Endothelial cell of umbilical vein (primary cell): ENCODE data around the gene NTSR1. TPM values are rescaled to one million over a fixed set of nuclear protein-coding genes. Genes with fewer than 3 reads are reported as not detected.

Source experiments
- BruUV-seq: library from RNA; stranded (reverse); fragments of 400-500 nt; replicated peaks from 2 replicates; lab custom pipeline; 2021; lab: Mats Ljungman, UMichigan
- CTCF ChIA-PET: fragments of 300-600, 350-600 bp; sonication (Branson Sonifier 250); formaldehyde crosslinking; loops from one replicate; lab custom pipeline; 2021; ENCODE audit warnings: antibody characterized with exemption, inconsistent platforms; lab: Charles Lee
- POLR2A ChIA-PET: fragments of 300-600, 350-600 bp; sonication (Branson Sonifier 250); formaldehyde crosslinking; loops from one replicate; lab custom pipeline; 2021; ENCODE audit warnings: antibody characterized with exemption, inconsistent platforms; lab: Charles Lee
- DNase-seq: peaks from one replicate; pipeline ENCODE4 v3.0.0-alpha.2; 2011; ENCODE audit warnings: low read depth, low spot score
- FAIRE-seq: peaks from 2 replicates; lab custom pipeline; 2011; peaks lifted over from hg19 to GRCh38; lab: Jason Lieb, UNC
- H2AFZ ChIP-seq: 2 replicates; pipeline ENCODE4 v1.6.0; 2012; ENCODE audit warnings: low read depth, low read length, control low read depth, inconsistent platforms
- H3K27ac ChIP-seq: 2 replicates; pipeline ENCODE4 v1.5.1; 2011; ENCODE audit warnings: low read depth, mild to moderate bottlenecking, control low read depth, low read length, moderate library complexity; ENCODE audit not compliant: insufficient read depth
- H3K27me3 ChIP-seq, 2 experiments: 2 replicates each; pipeline versions ENCODE4 v1.6.0 to v1.6.1; 2011; ENCODE audit warnings: low read length in 2 of 2, mixed read lengths in 1 of 2; ENCODE audit not compliant: control insufficient read depth in 2 of 2, insufficient read depth in 2 of 2
- H3K36me3 ChIP-seq, 2 experiments: 2 replicates in 1 of 2; 3 replicates in 1 of 2; pipeline ENCODE4 v1.5.1; 2011; ENCODE audit warnings: low read length in 2 of 2, mild to moderate bottlenecking in 1 of 2, moderate library complexity in 1 of 2; ENCODE audit not compliant: control insufficient read depth in 2 of 2, insufficient read depth in 2 of 2; ENCODE audit errors: extremely low read depth in 1 of 2
- H3K4me1 ChIP-seq: 3 replicates; pipeline ENCODE4 v1.5.1; 2011; ENCODE audit warnings: mild to moderate bottlenecking, low read length; ENCODE audit not compliant: control insufficient read depth, insufficient read depth; ENCODE audit errors: extremely low read depth
- H3K4me2 ChIP-seq: 2 replicates; pipeline ENCODE4 v1.6.1; 2011; ENCODE audit warnings: low read length, control low read depth, mixed read lengths; ENCODE audit not compliant: insufficient read depth
- H3K4me3 ChIP-seq, 3 experiments: fragments of 200-600 bp in 1 of 3; sonication (generic), shearing (Covaris generic) in 1 of 3; replicated peaks in 1 of 3; 2 replicates each; pipeline ENCODE4 v1.5.1; 2011 to 2016; ENCODE audit warnings: control low read depth in 3 of 3, low read length in 3 of 3, mild to moderate bottlenecking in 2 of 3, inconsistent platforms in 1 of 3, low read depth in 1 of 3, moderate library complexity in 1 of 3; ENCODE audit not compliant: insufficient read depth in 1 of 3
- H3K79me2 ChIP-seq: 2 replicates; pipeline ENCODE4 v1.6.0; 2012; ENCODE audit warnings: low read length, inconsistent platforms; ENCODE audit not compliant: control insufficient read depth, insufficient read depth
- H3K9ac ChIP-seq: replicated peaks from 2 replicates; pipeline ENCODE3; 2011; ENCODE audit warnings: low read length, control low read depth; ENCODE audit not compliant: insufficient read depth; ENCODE audit errors: extremely low read depth
- H3K9me1 ChIP-seq: replicated peaks from 3 replicates; pipeline ENCODE4 v1.6.0; 2011; ENCODE audit warnings: mild to moderate bottlenecking, low read length; ENCODE audit not compliant: control insufficient read depth, insufficient read depth; ENCODE audit errors: extremely low read depth
- H3K9me3 ChIP-seq: replicated peaks from 2 replicates; pipeline ENCODE4 v1.5.1; 2012; ENCODE audit warnings: low read length, inconsistent platforms; ENCODE audit not compliant: control insufficient read depth, insufficient read depth
- H4K20me1 ChIP-seq: replicated peaks from 2 replicates; pipeline ENCODE3; 2011; ENCODE audit warnings: mild to moderate bottlenecking, low read length; ENCODE audit not compliant: control insufficient read depth, insufficient read depth; ENCODE audit errors: extremely low read depth
- EZH2 ChIP-seq: IDR thresholded peaks from 2 replicates; pipeline ENCODE4 v1.6.1; 2012; ENCODE audit warnings: borderline replicate concordance, low read depth, mild to moderate bottlenecking, moderate library complexity, low read length, inconsistent platforms; ENCODE audit not compliant: severe bottlenecking
- JUN ChIP-seq: IDR thresholded peaks from 2 replicates; pipeline ENCODE4 v1.6.1; 2011; ENCODE audit warnings: borderline replicate concordance, low read depth; ENCODE audit not compliant: insufficient read length, insufficient read depth
- POLR2A ChIP-seq: IDR thresholded peaks from 2 replicates; pipeline ENCODE4 v1.6.1; 2012; ENCODE audit warnings: low read depth, mild to moderate bottlenecking, control low read depth, low read length
- POLR2AphosphoS5 ChIP-seq: IDR thresholded peaks from 2 replicates; pipeline ENCODE4 v1.6.1; 2012; ENCODE audit warnings: low read depth, mild to moderate bottlenecking, control low read depth, low read length, moderate library complexity; ENCODE audit not compliant: insufficient read depth
- dilution Hi-C: fragments of 300-500 bp; cut with MboI; formaldehyde crosslinking; loops from one replicate; pipeline ENCODE4 v1.15.0; 2019; ENCODE audit warnings: low sequenced_read_pairs; ENCODE audit not compliant: extremely low pct_ligation_motif_present
- intact Hi-C: fragments of 100-400 bp; cut with micrococcal nuclease; formaldehyde crosslinking; loops from one replicate; pipeline ENCODE4 v1.10.0; 2022
- polyA plus RNA-seq, 4 experiments: library from polyadenylated mRNA; depleted of rRNA in 3 of 4; stranded (reverse) in 3 of 4; unstranded in 1 of 4; fragments of >200 nt; gene quantifications; 2 replicates each; pipeline versions ENCODE4 v1.2.1 to v1.2.3, GENCODE V29; 2011 to 2012; ENCODE audit warnings: missing spikeins in 1 of 4
- total RNA-seq: library from RNA; stranded (reverse); gene quantifications from 2 replicates; pipeline ENCODE4 v1.2.3, GENCODE V29; 2021
- TF ChIP-seq, protein P1 (sequence below), 2 donors: IDR thresholded peaks; 1 replicate in 1 of 2; 2 replicates in 1 of 2; pipeline ENCODE4 v1.5.1; 2011; ENCODE audit warnings: low read length in 2 of 2, mild to moderate bottlenecking in 2 of 2, moderate library complexity in 2 of 2, control low read depth in 1 of 2, inconsistent platforms in 1 of 2, low read depth in 1 of 2; ENCODE audit not compliant: insufficient read depth in 1 of 2; ENCODE audit errors: extremely low read depth in 1 of 2

NTSR1 gene
- total and polyA plus RNA-seq, 2 donors (not counting 3 experiments of a cell fraction or from before 2014, with no cell fraction given): 0.14 to 2.1 TPM

DNA sequence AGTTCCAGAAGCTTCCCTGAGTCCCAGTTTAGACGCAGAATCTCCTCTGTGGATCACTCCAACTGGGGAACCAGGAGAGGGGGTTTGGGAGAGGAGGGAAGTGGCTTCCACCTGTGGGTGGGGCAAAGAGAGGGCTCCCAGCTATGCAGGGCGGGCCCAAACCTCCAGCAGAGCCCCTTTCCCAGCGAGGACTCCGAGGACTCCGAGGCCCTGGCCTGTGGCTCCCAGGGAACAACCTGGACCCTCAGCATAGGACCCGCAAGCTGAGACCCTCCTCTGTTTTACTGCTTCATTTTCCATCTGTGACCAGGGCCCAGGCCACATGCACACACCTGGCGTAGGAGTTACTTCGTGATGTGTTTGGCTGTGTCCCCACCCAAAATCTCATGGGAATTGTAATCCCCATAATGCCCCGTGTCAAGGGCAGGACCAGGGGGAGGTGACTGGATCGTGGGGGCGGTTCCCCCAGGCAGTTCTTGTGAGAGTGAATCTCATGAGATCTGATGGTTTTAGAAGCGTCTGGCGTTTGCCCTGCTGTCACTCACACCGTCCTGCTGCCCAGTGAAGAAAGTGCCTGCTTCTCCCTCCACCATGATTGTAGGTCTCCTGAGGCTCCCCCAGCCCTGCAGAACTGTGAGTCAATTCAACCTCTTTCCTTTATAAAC, 27.9 kb downstream of the NTSR1 start:
- H3K27ac ChIP-seq: no peak overlapping the region
- no peak overlapping the region for H3K9ac ChIP-seq
- DNase-seq (no peak), FAIRE-seq (no peak)
- H4K20me1 ChIP-seq: no peaks in the 10 kb centered on the region
- H3K4me2 ChIP-seq: no peak overlapping the region
- ChIA-PET CTCF (no interaction called here), POLR2A (no interaction called here)
- no peak overlapping the region for H2AFZ ChIP-seq
- dilution Hi-C loops (no loop called here), intact Hi-C loops (no loop called here)
- H3K4me1 ChIP-seq: peaks cover 26% of the 10 kb centered on the region
- BruUV-seq: no TSS peak
- no peaks in the 10 kb centered on the region for H3K9me3 ChIP-seq
- H3K9me1 ChIP-seq: no peaks in the 10 kb centered on the region
- no peak for TF ChIP-seq POLR2AphosphoS5
- no peak for TF ChIP-seq POLR2A
- no peak for TF ChIP-seq EZH2
- TF ChIP-seq, protein P1, sequence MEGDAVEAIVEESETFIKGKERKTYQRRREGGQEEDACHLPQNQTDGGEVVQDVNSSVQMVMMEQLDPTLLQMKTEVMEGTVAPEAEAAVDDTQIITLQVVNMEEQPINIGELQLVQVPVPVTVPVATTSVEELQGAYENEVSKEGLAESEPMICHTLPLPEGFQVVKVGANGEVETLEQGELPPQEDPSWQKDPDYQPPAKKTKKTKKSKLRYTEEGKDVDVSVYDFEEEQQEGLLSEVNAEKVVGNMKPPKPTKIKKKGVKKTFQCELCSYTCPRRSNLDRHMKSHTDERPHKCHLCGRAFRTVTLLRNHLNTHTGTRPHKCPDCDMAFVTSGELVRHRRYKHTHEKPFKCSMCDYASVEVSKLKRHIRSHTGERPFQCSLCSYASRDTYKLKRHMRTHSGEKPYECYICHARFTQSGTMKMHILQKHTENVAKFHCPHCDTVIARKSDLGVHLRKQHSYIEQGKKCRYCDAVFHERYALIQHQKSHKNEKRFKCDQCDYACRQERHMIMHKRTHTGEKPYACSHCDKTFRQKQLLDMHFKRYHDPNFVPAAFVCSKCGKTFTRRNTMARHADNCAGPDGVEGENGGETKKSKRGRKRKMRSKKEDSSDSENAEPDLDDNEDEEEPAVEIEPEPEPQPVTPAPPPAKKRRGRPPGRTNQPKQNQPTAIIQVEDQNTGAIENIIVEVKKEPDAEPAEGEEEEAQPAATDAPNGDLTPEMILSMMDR (IDR thresholded peaks at IDR 0.05; ENCODE audit: extremely low read depth in 1 of 2, insufficient read depth in 1 of 2, low read depth in 1 of 2, low read length in 2 of 2): no peak
- TF ChIP-seq JUN: no peak
- no peaks in the 10 kb centered on the region for H3K27me3 ChIP-seq
- H3K79me2 ChIP-seq: no peaks in the 10 kb centered on the region
- H3K36me3 ChIP-seq: no peaks in the 10 kb centered on the region
- H3K4me3 ChIP-seq: no peak overlapping the region
